Ascending aorta (tissue), 2 donors: ENCODE data around the gene PRICKLE1. TPM values are rescaled to one million over a fixed set of nuclear protein-coding genes. Genes with fewer than 3 reads are reported as not detected.

Source experiments
- DNase-seq, 2 donors: peaks; one replicate each; pipeline ENCODE4 v3.0.0-alpha.2; 2019; ENCODE audit warnings: low spot score in 2 of 2
- H3K27ac ChIP-seq, 2 donors: fragments of 200-600 bp; sonication (generic); one replicate each; pipeline ENCODE4 v1.5.1; 2016 to 2017; ENCODE audit warnings: mild to moderate bottlenecking in 1 of 2
- H3K27me3 ChIP-seq: fragments of 200-600 bp; sonication (generic); one replicate; pipeline ENCODE4 v1.5.1; 2017
- H3K36me3 ChIP-seq, 2 donors: fragments of 200-600 bp; sonication (generic); one replicate each; pipeline ENCODE4 v1.5.1; 2016
- H3K4me1 ChIP-seq, 2 donors: fragments of 200-600 bp; sonication (generic); one replicate each; pipeline ENCODE4 v1.5.1; 2016 to 2017; ENCODE audit warnings: mild to moderate bottlenecking in 1 of 2
- H3K4me3 ChIP-seq, 2 donors: fragments of 200-600 bp; sonication (generic); one replicate each; pipeline ENCODE4 v1.5.1; 2016 to 2017; ENCODE audit warnings: mild to moderate bottlenecking in 1 of 2
- H3K9me3 ChIP-seq, 2 donors: fragments of 200-600 bp; sonication (generic); one replicate each; pipeline ENCODE4 v1.5.1; 2016
- CTCF ChIP-seq, 3 experiments: fragments of 200-600 bp in 2 of 3; fragments of 450-650 bp in 1 of 3; sonication (generic) in 2 of 3; IDR thresholded peaks; one replicate each; pipeline ENCODE4 v1.5.1; 2016 to 2019; ENCODE audit warnings: antibody characterized with exemption in 3 of 3, mild to moderate bottlenecking in 1 of 3, moderate library complexity in 1 of 3
- intact Hi-C: fragments of 100-400 bp; cut with DNase I; formaldehyde crosslinking; loops from one replicate; pipeline ENCODE4 v1.15.1; 2023
- total RNA-seq: library from RNA; depleted of rRNA; stranded (reverse); fragments of >200 nt; gene quantifications from one replicate; pipeline ENCODE4 v1.1.0, GENCODE V29; 2016

PRICKLE1 gene
- total RNA-seq, 1 donor from 2014 or later: 1.8 TPM

GRCh38 chr12:42495244-42495643 lies 94.3 kb downstream of the PRICKLE1 start:
- no peaks in the 10 kb centered on the region for H3K4me1 ChIP-seq
- no peak overlapping the region for H3K27ac ChIP-seq
- H3K36me3 ChIP-seq: no peaks in the 10 kb centered on the region
- no peaks in the 10 kb centered on the region for H3K27me3 ChIP-seq
- DNase-seq: no peak
- TF ChIP-seq CTCF (IDR thresholded peaks at IDR 0.05): no peak
- H3K9me3 ChIP-seq: no peaks in the 10 kb centered on the region
- intact Hi-C loops: no loop called here
- no peak overlapping the region for H3K4me3 ChIP-seq

- Histone ChIP-seq H3K27ac (no peak overlapping the region), H3K36me3 (no peaks in the 10 kb centered on the region), H3K27me3 (no peaks in the 10 kb centered on the region), H3K4me1 (no peaks in the 10 kb centered on the region), H3K4me3 (no peak overlapping the region), H3K9me3 (no peaks in the 10 kb centered on the region)
- no peak for DNase-seq
- intact Hi-C loops: no loop called here
- no peak for TF ChIP-seq CTCF (IDR thresholded peaks at IDR 0.05)
These were observed 97.3 kb downstream of the PRICKLE1 start for GRCh38 chr12:42492267-42492666.

- Histone ChIP-seq H3K36me3 (no peaks in the 10 kb centered on the region), H3K27me3 (no peaks in the 10 kb centered on the region), H3K9me3 (no peaks in the 10 kb centered on the region), H3K27ac (no peak overlapping the region), H3K4me1 (no peaks in the 10 kb centered on the region), H3K4me3 (no peak overlapping the region)
- no peak for DNase-seq
- no peak for TF ChIP-seq CTCF (IDR thresholded peaks at IDR 0.05)
- intact Hi-C loops: no loop called here
These were observed 99.2 kb downstream of the PRICKLE1 start for GRCh38 chr12:42490261-42490842.

- H3K27ac ChIP-seq: no peak overlapping the region
- H3K9me3 ChIP-seq: no peaks in the 10 kb centered on the region
- no peaks in the 10 kb centered on the region for H3K36me3 ChIP-seq
- no peak overlapping the region for H3K4me3 ChIP-seq
- no peaks in the 10 kb centered on the region for H3K4me1 ChIP-seq
- TF ChIP-seq CTCF (IDR thresholded peaks at IDR 0.05): no peak
- intact Hi-C loops: loop anchor here (10.0 kb wide), 1 partner anchor 258 kb away; no protein-coding TSS in a partner anchor
- no peaks in the 10 kb centered on the region for H3K27me3 ChIP-seq
- DNase-seq: no peak
These were observed 103.1 kb downstream of the PRICKLE1 start for GRCh38 chr12:42486407-42486806.

- TF ChIP-seq CTCF (IDR thresholded peaks at IDR 0.05): no peak
- H3K4me3 ChIP-seq: no peak overlapping the region
- H3K9me3 ChIP-seq: no peaks in the 10 kb centered on the region
- no peak overlapping the region for H3K27ac ChIP-seq
- H3K27me3 ChIP-seq: no peaks in the 10 kb centered on the region
- intact Hi-C loops: loop anchor here (10.0 kb wide), 1 partner anchor 259 kb away; no protein-coding TSS in a partner anchor
- no peaks in the 10 kb centered on the region for H3K4me1 ChIP-seq
- no peak for DNase-seq
- no peaks in the 10 kb centered on the region for H3K36me3 ChIP-seq
These were observed 103.7 kb downstream of the PRICKLE1 start for GRCh38 chr12:42485823-42486222.

DNA sequence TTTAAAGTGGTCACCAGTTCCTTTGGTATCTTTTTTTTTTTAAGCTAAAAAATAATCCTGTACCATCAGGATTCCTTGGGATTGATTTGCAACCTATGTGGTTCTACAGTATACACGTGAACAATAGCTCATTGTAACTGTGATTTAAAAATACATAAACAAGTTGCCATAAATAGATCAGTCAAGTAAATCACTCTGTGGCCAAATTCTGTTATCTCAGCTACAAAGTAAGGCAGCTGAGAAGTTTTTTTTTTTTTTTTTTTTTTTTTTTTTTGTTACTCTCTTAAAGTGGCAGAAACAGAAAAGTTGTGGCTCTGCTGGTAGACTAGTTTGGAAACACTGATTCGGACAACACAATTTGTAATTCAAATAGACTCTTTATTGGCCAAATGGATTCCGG lies 104.5 kb downstream of the PRICKLE1 start:
- H3K9me3 ChIP-seq: no peaks in the 10 kb centered on the region
- H3K27me3 ChIP-seq: no peaks in the 10 kb centered on the region
- peak overlapping the region in 1 of 2 donors; percentile 63 for H3K4me3 ChIP-seq
- no peaks in the 10 kb centered on the region for H3K36me3 ChIP-seq
- H3K27ac ChIP-seq: no peak overlapping the region
- intact Hi-C loops: loop anchor here (10.0 kb wide), 1 partner anchor 260 kb away; no protein-coding TSS in a partner anchor
- TF ChIP-seq CTCF (IDR thresholded peaks at IDR 0.05): no peak
- no peaks in the 10 kb centered on the region for H3K4me1 ChIP-seq
- no peak for DNase-seq
